H1 (cell line): ENCODE results near the gene PPP1R14C. TPM values are rescaled to one million over a fixed set of nuclear protein-coding genes. Genes with fewer than 3 reads are reported as not detected.

Source experiments
- BACH1 ChIP-seq: IDR thresholded peaks from 2 replicates; pipeline ENCODE4 v1.6.1; 2012; ENCODE audit warnings: low read length, improper control_type of control experiment
- HDAC6 ChIP-seq: IDR thresholded peaks from one replicate; pipeline ENCODE4 v1.7.1; 2012; ENCODE audit warnings: low read depth, mild to moderate bottlenecking, inconsistent platforms, low read length, moderate library complexity
- SUZ12 ChIP-seq: fragments of 200-600 bp; sonication (generic); IDR thresholded peaks from 2 replicates; pipeline ENCODE4 v1.6.1; 2012; ENCODE audit warnings: mild to moderate bottlenecking, inconsistent platforms, low read length, moderate library complexity, mixed read lengths
- TEAD4 ChIP-seq: IDR thresholded peaks from 2 replicates; pipeline ENCODE4 v1.6.1; 2012; ENCODE audit warnings: low read depth, low read length, inconsistent platforms, mixed read lengths
- polyA plus RNA-seq, 7 experiments: library from polyadenylated mRNA; depleted of rRNA in 3 of 7; stranded (reverse) in 5 of 7; unstranded in 2 of 7; fragments of >200 nt in 5 of 7; fragments of 200-250 nt in 2 of 7; gene quantifications; 1 replicate in 5 of 7; 2 replicates in 1 of 7; 4 replicates in 1 of 7; pipeline versions ENCODE4 v1.2.1 to v1.2.3, GENCODE V29; 2011 to 2013; ENCODE audit warnings: missing spikeins in 2 of 7, mixed read lengths in 2 of 7
- total RNA-seq: library from RNA; stranded (reverse); fragmentation: NEBNext Ultra II Directional; extraction: Animal tissue kit (Norgen Biotek cat#: 25700); gene quantifications from 2 replicates; pipeline ENCODE4 v1.2.1, GENCODE V29; 2021
- TF ChIP-seq, protein P1 (sequence below): fragments of 300-600 bp; sonication (generic); IDR thresholded peaks from 2 replicates; pipeline ENCODE4 v1.7.1; 2012; ENCODE audit warnings: low read length, moderate library complexity, mild to moderate bottlenecking, inconsistent platforms; ENCODE audit not compliant: insufficient replicate concordance

The PPP1R14C gene
- total and polyA plus RNA-seq, 2 of the 8 experiments (the other 6 are each of a cell fraction or from before 2014, with no cell fraction given): 0.30 to 0.61 TPM

DNA sequence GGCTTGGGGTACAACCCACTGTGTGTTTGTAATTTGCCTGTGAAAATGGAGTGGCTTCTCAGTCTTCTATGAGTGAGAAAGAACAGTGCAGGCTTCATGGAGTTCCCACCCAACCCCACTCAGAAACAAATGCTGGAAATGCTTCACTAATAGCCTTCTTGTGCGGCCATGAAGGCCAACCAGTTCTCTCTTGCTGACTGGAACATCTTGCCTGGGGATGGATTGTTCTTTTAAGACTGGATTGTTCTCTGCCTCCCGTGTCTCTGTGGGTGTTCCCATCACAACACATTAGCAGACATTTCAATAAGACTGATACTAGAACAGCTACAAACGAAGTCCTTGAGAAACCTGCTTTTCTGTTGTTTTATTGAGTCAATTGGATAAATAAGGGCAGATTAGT lies 110.6 kb downstream of the PPP1R14C start (continued):
- TF ChIP-seq BACH1 (no peak), SUZ12 (no peak), TEAD4 (no peak), HDAC6 (no peak)
- TF ChIP-seq, protein P1, sequence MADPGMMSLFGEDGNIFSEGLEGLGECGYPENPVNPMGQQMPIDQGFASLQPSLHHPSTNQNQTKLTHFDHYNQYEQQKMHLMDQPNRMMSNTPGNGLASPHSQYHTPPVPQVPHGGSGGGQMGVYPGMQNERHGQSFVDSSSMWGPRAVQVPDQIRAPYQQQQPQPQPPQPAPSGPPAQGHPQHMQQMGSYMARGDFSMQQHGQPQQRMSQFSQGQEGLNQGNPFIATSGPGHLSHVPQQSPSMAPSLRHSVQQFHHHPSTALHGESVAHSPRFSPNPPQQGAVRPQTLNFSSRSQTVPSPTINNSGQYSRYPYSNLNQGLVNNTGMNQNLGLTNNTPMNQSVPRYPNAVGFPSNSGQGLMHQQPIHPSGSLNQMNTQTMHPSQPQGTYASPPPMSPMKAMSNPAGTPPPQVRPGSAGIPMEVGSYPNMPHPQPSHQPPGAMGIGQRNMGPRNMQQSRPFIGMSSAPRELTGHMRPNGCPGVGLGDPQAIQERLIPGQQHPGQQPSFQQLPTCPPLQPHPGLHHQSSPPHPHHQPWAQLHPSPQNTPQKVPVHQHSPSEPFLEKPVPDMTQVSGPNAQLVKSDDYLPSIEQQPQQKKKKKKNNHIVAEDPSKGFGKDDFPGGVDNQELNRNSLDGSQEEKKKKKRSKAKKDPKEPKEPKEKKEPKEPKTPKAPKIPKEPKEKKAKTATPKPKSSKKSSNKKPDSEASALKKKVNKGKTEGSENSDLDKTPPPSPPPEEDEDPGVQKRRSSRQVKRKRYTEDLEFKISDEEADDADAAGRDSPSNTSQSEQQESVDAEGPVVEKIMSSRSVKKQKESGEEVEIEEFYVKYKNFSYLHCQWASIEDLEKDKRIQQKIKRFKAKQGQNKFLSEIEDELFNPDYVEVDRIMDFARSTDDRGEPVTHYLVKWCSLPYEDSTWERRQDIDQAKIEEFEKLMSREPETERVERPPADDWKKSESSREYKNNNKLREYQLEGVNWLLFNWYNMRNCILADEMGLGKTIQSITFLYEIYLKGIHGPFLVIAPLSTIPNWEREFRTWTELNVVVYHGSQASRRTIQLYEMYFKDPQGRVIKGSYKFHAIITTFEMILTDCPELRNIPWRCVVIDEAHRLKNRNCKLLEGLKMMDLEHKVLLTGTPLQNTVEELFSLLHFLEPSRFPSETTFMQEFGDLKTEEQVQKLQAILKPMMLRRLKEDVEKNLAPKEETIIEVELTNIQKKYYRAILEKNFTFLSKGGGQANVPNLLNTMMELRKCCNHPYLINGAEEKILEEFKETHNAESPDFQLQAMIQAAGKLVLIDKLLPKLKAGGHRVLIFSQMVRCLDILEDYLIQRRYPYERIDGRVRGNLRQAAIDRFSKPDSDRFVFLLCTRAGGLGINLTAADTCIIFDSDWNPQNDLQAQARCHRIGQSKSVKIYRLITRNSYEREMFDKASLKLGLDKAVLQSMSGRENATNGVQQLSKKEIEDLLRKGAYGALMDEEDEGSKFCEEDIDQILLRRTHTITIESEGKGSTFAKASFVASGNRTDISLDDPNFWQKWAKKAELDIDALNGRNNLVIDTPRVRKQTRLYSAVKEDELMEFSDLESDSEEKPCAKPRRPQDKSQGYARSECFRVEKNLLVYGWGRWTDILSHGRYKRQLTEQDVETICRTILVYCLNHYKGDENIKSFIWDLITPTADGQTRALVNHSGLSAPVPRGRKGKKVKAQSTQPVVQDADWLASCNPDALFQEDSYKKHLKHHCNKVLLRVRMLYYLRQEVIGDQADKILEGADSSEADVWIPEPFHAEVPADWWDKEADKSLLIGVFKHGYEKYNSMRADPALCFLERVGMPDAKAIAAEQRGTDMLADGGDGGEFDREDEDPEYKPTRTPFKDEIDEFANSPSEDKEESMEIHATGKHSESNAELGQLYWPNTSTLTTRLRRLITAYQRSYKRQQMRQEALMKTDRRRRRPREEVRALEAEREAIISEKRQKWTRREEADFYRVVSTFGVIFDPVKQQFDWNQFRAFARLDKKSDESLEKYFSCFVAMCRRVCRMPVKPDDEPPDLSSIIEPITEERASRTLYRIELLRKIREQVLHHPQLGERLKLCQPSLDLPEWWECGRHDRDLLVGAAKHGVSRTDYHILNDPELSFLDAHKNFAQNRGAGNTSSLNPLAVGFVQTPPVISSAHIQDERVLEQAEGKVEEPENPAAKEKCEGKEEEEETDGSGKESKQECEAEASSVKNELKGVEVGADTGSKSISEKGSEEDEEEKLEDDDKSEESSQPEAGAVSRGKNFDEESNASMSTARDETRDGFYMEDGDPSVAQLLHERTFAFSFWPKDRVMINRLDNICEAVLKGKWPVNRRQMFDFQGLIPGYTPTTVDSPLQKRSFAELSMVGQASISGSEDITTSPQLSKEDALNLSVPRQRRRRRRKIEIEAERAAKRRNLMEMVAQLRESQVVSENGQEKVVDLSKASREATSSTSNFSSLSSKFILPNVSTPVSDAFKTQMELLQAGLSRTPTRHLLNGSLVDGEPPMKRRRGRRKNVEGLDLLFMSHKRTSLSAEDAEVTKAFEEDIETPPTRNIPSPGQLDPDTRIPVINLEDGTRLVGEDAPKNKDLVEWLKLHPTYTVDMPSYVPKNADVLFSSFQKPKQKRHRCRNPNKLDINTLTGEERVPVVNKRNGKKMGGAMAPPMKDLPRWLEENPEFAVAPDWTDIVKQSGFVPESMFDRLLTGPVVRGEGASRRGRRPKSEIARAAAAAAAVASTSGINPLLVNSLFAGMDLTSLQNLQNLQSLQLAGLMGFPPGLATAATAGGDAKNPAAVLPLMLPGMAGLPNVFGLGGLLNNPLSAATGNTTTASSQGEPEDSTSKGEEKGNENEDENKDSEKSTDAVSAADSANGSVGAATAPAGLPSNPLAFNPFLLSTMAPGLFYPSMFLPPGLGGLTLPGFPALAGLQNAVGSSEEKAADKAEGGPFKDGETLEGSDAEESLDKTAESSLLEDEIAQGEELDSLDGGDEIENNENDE: no peak
